ENCODE data around the gene ETF1.

Gene ETF1

DNA sequence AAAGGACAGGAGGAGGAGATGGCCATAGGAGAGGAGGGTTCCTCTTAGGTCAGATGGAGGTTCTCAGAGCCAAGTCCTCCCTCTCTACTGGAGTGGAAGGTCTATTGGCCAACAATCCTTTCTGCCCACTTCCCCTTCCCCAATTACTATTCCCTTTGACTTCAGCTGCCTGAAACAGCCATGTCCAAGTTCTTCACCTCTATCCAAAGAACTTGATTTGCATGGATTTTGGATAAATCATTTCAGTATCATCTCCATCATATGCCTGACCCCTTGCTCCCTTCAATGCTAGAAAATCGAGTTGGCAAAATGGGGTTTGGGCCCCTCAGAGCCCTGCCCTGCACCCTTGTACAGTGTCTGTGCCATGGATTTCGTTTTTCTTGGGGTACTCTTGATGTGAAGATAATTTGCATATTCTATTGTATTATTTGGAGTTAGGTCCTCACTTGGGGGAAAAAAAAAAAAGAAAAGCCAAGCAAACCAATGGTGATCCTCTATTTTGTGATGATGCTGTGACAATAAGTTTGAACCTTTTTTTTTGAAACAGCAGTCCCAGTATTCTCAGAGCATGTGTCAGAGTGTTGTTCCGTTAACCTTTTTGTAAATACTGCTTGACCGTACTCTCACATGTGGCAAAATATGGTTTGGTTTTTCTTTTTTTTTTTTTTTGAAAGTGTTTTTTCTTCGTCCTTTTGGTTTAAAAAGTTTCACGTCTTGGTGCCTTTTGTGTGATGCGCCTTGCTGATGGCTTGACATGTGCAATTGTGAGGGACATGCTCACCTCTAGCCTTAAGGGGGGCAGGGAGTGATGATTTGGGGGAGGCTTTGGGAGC lies 74.7 kb downstream of the ETF1 start:
- no peak for DNase-seq
- in situ Hi-C loops (cut with MboI; ENCODE audit: low pct_unique_long_range_greater_than_20kb, low sequenced_read_pairs): no loop called here

DNA sequence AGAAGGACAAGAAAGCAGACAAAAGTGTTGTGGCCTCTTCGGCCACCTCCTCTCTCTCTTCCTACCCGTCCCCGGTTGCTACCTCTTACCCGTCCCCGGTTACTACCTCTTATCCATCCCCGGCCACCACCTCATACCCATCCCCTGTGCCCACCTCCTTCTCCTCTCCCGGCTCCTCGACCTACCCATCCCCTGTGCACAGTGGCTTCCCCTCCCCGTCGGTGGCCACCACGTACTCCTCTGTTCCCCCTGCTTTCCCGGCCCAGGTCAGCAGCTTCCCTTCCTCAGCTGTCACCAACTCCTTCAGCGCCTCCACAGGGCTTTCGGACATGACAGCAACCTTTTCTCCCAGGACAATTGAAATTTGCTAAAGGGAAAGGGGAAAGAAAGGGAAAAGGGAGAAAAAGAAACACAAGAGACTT lies 75.3 kb downstream of the ETF1 start:
- in situ Hi-C loops (cut with MboI; ENCODE audit: low pct_unique_long_range_greater_than_20kb, low sequenced_read_pairs): no loop called here
- no peak for DNase-seq

DNA sequence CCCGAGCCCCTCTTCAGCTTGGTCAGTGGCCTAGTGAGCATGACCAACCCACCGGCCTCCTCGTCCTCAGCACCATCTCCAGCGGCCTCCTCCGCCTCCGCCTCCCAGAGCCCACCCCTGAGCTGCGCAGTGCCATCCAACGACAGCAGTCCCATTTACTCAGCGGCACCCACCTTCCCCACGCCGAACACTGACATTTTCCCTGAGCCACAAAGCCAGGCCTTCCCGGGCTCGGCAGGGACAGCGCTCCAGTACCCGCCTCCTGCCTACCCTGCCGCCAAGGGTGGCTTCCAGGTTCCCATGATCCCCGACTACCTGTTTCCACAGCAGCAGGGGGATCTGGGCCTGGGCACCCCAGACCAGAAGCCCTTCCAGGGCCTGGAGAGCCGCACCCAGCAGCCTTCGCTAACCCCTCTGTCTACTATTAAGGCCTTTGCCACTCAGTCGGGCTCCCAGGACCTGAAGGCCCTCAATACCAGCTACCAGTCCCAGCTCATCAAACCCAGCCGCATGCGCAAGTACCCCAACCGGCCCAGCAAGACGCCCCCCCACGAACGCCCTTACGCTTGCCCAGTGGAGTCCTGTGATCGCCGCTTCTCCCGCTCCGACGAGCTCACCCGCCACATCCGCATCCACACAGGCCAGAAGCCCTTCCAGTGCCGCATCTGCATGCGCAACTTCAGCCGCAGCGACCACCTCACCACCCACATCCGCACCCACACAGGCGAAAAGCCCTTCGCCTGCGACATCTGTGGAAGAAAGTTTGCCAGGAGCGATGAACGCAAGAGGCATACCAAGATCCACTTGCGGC lies 75.9 kb downstream of the ETF1 start:
- DNase-seq: no peak
- in situ Hi-C loops (cut with MboI; ENCODE audit: low pct_unique_long_range_greater_than_20kb, low sequenced_read_pairs): no loop called here

DNA sequence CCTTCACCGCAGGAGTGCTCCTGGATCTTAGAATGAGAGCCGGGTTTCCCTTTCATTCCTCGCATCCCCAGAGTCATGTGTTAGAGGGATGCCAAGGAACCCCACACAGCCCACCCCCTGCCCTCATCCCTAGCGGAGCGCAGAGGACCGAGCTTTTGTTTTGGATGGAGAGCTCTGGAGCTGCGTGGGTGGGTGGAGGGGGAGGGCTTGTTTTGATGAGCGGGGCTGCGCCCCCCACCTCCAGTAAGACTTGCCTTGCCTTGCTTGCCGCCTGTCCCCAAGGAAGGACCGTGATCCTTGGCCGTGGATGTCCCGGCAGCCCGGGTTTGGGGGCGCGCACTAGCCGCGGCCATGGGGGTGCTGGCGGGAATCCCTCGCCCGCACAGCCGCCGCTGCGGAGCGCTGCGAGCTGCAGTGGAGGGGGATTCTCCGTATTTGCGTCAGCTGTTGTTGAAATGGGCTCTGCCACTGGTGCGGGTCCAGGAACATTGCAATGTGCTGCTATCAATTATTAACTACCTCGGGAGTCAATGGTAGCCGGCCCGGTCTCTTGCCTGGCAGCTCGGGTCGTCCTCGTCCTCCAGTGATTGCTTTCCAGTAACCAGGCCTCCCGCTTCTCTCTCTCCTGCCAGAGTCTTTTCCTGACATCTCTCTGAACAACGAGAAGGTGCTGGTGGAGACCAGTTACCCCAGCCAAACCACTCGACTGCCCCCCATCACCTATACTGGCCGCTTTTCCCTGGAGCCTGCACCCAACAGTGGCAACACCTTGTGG lies 76.7 kb downstream of the ETF1 start:
- in situ Hi-C loops (cut with MboI; ENCODE audit: low pct_unique_long_range_greater_than_20kb, low sequenced_read_pairs): no loop called here
- no peak for DNase-seq

DNA sequence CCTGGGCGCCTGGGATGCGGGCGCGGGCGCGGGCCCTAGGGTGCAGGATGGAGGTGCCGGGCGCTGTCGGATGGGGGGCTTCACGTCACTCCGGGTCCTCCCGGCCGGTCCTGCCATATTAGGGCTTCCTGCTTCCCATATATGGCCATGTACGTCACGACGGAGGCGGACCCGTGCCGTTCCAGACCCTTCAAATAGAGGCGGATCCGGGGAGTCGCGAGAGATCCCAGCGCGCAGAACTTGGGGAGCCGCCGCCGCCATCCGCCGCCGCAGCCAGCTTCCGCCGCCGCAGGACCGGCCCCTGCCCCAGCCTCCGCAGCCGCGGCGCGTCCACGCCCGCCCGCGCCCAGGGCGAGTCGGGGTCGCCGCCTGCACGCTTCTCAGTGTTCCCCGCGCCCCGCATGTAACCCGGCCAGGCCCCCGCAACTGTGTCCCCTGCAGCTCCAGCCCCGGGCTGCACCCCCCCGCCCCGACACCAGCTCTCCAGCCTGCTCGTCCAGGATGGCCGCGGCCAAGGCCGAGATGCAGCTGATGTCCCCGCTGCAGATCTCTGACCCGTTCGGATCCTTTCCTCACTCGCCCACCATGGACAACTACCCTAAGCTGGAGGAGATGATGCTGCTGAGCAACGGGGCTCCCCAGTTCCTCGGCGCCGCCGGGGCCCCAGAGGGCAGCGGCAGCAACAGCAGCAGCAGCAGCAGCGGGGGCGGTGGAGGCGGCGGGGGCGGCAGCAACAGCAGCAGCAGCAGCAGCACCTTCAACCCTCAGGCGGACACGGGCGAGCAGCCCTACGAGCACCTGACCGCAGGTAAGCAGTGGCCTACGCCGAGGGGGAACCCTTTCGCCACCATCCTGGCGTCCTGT lies 77.5 kb downstream of the ETF1 start, which contains the start of gene EGR1:
EGR1 (plus strand) TSS at position 219 of the 864 bp plus-strand sequence; CDS start at position 502, 283 bp downstream.
- peak; percentile 96 for DNase-seq
- in situ Hi-C loops (cut with MboI; ENCODE audit: low pct_unique_long_range_greater_than_20kb, low sequenced_read_pairs): no loop called here

DNA sequence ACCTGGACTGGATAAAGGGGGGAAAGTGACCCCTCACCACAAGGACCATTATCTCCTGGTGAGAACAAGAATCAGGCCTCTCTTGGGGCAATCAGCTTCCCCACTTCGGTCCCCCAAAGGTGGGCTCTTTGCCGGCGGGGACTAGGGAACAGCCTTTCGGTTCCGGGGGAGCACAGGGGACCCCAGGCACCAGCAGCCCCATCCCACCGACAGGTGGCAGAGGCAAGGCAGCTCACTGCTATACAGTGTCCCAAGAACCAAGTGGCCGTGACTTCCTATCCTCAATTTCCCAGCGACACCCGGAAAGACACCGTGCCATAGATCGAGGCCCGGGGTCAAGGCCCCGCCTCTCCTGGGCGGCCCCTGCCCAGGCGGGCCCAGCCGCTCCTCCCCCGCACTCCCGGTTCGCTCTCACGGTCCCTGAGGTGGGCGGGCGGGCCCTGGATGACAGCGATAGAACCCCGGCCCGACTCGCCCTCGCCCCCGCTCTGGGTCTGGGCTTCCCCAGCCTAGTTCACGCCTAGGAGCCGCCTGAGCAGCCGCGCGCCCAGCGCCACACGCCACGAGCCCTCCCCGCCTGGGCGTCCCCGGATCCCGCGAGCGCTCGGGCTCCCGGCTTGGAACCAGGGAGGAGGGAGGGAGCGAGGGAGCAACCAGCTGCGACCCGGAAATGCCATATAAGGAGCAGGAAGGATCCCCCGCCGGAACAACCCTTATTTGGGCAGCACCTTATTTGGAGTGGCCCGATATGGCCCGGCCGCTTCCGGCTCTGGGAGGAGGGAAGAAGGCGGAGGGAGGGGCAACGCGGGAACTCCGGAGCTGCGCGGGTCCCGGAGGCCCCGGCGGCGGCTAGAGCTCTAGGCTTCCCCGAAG lies 78.4 kb downstream of the ETF1 start:
- in situ Hi-C loops (cut with MboI; ENCODE audit: low pct_unique_long_range_greater_than_20kb, low sequenced_read_pairs): no loop called here
- DNase-seq: peak; percentile 99

DNA sequence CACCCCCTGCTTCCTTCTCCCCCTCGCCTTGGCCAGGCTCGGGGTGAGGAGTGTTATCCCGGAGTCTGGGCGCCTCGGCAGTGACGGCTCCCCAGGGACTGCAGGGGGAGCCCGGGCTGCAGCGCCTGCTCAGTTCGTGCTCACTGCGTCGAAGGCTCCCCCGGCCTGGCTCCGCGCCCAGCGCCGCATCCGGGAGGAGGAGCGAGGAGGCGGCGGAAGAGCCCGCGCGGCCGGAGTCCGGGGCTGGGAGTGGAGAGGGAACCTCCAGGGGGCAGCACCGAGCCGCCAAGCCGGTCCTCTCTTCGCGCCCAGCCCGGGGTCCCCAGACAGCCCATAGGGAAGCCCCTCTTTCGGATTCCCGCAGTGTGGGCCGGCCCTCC lies 79.0 kb downstream of the ETF1 start:
- DNase-seq: peak; percentile 96
- in situ Hi-C loops (cut with MboI; ENCODE audit: low pct_unique_long_range_greater_than_20kb, low sequenced_read_pairs): no loop called here

DNA sequence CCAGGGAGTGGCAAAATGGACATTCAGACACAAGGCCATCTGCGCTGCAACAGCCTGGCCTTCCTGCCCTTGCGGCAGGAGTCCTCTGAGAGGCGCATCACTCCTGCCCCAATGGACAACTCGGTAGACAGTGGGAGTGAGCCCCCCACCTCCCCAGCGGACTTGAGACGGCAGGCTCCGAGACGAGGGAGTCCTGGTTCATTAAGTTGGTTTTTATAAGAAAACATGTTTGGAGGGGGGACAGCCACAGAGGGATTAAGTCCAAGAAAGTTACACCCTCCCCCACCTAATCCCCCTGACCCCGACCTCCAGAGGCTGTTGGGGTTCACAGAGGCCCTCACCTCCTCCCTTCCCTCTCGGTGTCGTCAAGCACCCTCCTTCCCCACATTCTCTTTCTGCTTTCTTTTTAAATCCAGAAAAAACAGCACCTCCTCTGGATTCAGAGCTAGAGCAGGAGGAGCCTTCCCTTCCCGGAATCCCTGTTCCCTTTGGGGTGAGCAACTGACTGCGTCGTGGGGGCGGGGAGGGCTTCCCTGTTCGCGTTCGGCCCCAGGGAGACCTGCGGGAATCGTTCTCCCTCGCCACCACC lies 79.5 kb downstream of the ETF1 start:
- in situ Hi-C loops (cut with MboI; ENCODE audit: low pct_unique_long_range_greater_than_20kb, low sequenced_read_pairs): no loop called here
- no peak for DNase-seq

DNA sequence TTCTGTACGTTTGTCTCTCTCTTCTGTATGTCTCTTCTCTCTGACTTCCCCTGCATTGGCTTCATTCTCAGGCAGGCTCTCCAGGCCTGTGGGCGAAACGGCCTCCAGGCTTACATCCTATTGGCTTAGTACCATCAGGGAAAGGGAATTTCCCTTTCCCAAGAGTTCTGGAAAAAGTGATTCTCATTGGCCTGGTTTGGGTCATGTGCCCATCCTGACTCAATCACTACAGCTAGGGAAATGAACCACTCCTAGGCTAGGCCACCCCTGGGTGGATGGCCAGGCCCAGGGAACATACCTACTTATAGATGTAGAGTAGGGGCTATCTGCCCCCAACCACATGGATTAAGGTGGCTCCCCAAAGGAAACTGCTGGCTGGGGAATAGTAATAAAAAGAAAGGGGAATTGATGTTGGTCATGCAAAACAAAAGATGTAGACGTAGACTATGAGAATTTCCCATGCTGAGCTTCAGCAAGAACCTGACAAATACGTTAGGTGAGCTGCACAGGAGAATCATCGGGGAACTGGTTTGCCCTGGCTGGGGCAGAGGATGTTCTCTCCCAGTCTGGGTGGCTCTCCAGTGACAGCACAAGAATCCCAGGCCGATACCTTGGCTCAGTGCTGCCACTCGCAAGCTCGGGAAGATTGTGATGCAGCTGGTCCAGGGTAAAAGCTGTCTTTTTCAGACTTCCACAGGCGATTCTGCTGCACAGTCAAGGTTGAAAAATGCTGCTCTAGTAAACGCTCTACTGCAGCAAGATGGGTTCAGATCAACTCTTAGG lies 81.5 kb downstream of the ETF1 start:
- in situ Hi-C loops (cut with MboI; ENCODE audit: low pct_unique_long_range_greater_than_20kb, low sequenced_read_pairs): no loop called here
- DNase-seq: no peak

DNA sequence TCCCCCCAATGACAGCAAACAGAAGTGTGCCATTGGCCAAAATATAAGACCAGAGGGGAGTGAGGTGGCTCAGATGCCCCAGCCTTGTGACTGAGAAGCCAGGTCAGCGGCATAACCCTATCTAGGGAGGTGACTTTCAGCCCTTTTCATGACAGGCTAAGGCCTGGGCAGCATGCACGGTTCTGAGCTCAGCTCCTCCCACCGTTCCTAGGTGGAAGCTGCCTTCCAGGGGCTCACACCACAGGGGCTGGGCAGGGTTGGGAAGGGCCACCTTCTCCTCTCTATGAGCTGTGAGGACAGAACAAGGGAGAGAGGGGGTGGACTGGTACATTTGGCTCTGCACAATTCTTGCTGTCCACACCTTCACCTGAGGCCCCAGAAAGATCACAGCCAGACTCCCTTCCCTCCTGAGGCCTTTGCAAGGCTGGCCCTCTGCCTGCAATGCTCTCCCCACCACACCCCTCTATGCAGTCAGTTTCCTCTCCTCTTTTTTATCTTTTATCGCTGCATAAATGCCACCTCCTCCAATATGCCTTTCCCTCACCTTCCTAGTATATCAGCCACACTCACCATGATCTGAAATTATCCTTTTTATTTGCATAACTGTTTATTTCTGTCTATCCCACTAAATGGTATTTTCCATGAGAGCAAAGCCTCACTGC lies 82.9 kb downstream of the ETF1 start:
- in situ Hi-C loops (cut with MboI; ENCODE audit: low pct_unique_long_range_greater_than_20kb, low sequenced_read_pairs): no loop called here

DNA sequence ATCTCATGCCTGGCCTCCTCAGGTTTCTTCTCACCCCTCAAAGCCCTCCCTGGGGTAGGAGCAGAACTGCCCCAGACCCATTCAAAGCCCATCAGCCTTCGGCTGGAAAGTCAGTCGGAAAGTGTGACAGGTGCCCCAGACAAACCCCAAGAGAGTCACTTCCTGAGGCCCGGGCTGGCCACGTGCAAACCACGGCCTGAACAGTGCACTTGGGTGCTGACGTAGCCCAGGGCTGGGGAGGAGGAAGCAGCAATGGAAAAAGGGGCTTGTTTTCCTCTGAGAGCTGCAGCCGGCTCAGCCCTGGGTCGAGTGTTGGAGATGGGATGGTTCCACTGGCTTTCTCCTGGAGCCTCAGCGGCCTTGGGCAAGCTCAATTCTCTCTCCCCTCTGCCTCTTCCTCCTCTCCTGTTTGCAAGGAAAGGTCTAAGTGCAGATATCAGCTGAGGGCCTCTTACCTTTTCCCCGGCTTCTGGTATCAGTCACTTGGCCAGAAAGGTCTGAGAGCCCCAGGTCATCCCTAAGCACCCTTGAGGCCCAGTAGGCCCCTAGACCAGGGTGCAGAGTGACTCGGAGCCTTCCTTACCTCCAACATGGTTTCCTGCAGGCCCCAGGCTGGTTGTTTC lies 83.6 kb downstream of the ETF1 start:
- no peak for DNase-seq
- in situ Hi-C loops (cut with MboI; ENCODE audit: low pct_unique_long_range_greater_than_20kb, low sequenced_read_pairs): no loop called here

More for the DNA sequence above, 82.9 kb downstream of the ETF1 start:
- DNase-seq: no peak

DNA sequence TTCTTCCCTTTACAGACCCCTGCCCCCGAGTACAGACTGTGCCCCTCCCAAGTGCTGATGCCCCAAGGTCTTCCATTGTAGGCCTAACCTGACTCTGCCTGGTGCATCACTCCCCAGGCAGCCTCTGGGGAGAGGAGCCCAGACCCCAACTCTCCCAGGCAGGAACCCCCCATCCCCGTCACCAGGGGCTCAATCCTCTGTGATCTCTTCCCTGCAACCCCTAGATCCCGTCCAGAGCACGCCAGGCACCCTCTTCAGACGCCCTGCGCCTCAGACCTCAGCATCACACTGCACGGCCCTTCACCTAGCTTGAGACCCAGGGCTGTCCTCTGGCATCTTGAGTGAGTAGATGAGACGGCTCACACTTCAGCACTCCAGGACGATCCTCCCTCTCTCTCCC lies 84.2 kb downstream of the ETF1 start:
- DNase-seq: no peak
- in situ Hi-C loops (cut with MboI; ENCODE audit: low pct_unique_long_range_greater_than_20kb, low sequenced_read_pairs): no loop called here

DNA sequence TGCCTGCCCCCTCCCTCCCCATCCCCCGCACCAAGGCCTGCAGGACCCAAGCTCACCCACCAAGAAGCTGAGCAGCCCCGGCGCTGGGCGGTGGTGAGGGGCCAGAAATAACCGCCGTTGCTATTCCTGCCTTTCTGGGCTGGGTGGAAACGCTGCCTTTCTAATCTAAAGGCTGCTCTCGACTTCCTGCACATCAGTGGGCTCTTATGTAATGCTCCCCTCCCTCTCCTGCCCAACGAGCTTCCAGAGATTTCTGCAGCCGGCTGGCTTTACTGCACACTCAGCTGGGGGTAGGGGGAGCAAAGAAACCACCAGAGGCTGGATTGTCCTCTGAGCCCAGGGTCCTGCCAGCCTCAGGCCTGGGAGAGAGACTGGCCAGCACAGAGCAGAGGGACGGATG lies 84.7 kb downstream of the ETF1 start:
- in situ Hi-C loops (cut with MboI; ENCODE audit: low pct_unique_long_range_greater_than_20kb, low sequenced_read_pairs): no loop called here
- no peak for DNase-seq

DNA sequence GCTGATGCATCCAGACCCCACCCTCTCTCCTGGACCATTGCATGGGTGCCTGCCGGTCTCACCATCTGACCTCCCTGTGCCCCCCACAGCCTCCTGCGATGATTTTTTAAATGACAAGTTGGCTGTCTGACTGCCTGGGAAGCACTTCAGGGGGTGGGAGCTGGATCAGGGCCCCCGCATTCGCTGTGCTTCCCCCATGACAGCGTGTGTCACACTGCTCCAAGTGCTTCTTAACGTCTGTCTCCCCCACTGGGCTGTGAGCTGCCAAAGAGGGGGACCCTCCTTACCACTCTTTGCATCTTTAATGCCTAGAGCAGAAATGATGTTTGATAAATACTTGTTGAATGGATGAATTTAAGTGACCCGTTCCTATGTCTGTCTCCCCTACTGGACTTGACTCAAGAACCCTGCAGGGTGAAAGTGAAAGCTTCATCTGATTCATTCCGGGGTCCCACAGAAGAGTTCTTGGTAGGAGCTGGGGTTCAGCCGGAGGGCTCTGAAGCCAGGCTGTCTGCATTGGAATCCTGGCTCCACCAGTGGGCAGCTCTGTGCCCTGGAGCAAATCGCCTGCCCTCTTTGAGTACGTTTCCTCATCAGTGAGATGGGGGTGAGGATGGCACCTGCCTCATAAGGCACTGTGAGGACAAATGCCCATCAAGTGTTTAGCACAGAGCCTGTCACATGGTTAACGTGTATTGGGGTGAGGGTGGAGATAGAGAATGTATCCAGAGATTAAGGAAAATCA lies 85.3 kb downstream of the ETF1 start:
- in situ Hi-C loops (cut with MboI; ENCODE audit: low pct_unique_long_range_greater_than_20kb, low sequenced_read_pairs): no loop called here
- DNase-seq: no peak

All from KBM-7 (cell line).